ENCODE measurements around the gene PPP1R27.

Gene PPP1R27

GRCh38 chr17:81834831-81835267 lies at the start of gene PPP1R27:
PPP1R27 (minus strand) TSS chr17:81835050; CDS start chr17:81834953, 97 bp downstream.
- no peak for DNase-seq (ENCODE audit: low read depth in 2 of 2)

- DNase-seq (ENCODE audit: low read depth in 2 of 2): no peak
These were observed 49.7 kb upstream of the PPP1R27 start for GRCh38 chr17:81884520-81884919.

- DNase-seq (ENCODE audit: low read depth in 2 of 2): no peak
These were observed 44.3 kb upstream of the PPP1R27 start for GRCh38 chr17:81879121-81879520.

GRCh38 chr17:81878294-81878693 lies 43.4 kb upstream of the PPP1R27 start:
- no peak for DNase-seq (ENCODE audit: low read depth in 2 of 2)

- DNase-seq (ENCODE audit: low read depth in 2 of 2): no peak
These were observed 42.7 kb upstream of the PPP1R27 start for GRCh38 chr17:81877569-81877968.

GRCh38 chr17:81871387-81872230 lies 36.8 kb upstream of the PPP1R27 start:
- DNase-seq (ENCODE audit: low read depth in 2 of 2): peak; percentile 94

- DNase-seq (ENCODE audit: low read depth in 2 of 2): no peak
These were observed 36.1 kb upstream of the PPP1R27 start, which contains the start of gene ARHGDIA for GRCh38 chr17:81870981-81871386. ARHGDIA (minus strand) TSS chr17:81871337; CDS start chr17:81869930, 1,407 bp downstream.

- no peak for DNase-seq (ENCODE audit: low read depth in 2 of 2)
These were observed 35.5 kb upstream of the PPP1R27 start for GRCh38 chr17:81870131-81870980.

GRCh38 chr17:81869221-81870130 lies 34.6 kb upstream of the PPP1R27 start:
- no peak for DNase-seq (ENCODE audit: low read depth in 2 of 2)

GRCh38 chr17:81868674-81869220 lies 33.9 kb upstream of the PPP1R27 start:
- no peak for DNase-seq (ENCODE audit: low read depth in 2 of 2)

- DNase-seq (ENCODE audit: low read depth in 2 of 2): no peak
These were observed 33.3 kb upstream of the PPP1R27 start for GRCh38 chr17:81867991-81868673.

- DNase-seq (ENCODE audit: low read depth in 2 of 2): no peak
These were observed 32.5 kb upstream of the PPP1R27 start for GRCh38 chr17:81867170-81867990.

GRCh38 chr17:81866440-81867169 lies 31.8 kb upstream of the PPP1R27 start:
- no peak for DNase-seq (ENCODE audit: low read depth in 2 of 2)

- DNase-seq (ENCODE audit: low read depth in 2 of 2): no peak
These were observed 31.0 kb upstream of the PPP1R27 start for GRCh38 chr17:81865733-81866439.

- DNase-seq (ENCODE audit: low read depth in 2 of 2): no peak
These were observed 30.5 kb upstream of the PPP1R27 start for GRCh38 chr17:81865358-81865732.

- no peak for DNase-seq (ENCODE audit: low read depth in 2 of 2)
These were observed 29.3 kb upstream of the PPP1R27 start for GRCh38 chr17:81863833-81864768.

- DNase-seq (ENCODE audit: low read depth in 2 of 2): no peak
These were observed 28.3 kb upstream of the PPP1R27 start for GRCh38 chr17:81863123-81863675.
